DMS153 (cell line): ENCODE measurements around the gene IGSF9.

Experiments used
- DNase-seq: peaks from one replicate; lab custom pipeline; 2025; lab: John Stamatoyannopoulos, UW

The IGSF9 gene

DNA sequence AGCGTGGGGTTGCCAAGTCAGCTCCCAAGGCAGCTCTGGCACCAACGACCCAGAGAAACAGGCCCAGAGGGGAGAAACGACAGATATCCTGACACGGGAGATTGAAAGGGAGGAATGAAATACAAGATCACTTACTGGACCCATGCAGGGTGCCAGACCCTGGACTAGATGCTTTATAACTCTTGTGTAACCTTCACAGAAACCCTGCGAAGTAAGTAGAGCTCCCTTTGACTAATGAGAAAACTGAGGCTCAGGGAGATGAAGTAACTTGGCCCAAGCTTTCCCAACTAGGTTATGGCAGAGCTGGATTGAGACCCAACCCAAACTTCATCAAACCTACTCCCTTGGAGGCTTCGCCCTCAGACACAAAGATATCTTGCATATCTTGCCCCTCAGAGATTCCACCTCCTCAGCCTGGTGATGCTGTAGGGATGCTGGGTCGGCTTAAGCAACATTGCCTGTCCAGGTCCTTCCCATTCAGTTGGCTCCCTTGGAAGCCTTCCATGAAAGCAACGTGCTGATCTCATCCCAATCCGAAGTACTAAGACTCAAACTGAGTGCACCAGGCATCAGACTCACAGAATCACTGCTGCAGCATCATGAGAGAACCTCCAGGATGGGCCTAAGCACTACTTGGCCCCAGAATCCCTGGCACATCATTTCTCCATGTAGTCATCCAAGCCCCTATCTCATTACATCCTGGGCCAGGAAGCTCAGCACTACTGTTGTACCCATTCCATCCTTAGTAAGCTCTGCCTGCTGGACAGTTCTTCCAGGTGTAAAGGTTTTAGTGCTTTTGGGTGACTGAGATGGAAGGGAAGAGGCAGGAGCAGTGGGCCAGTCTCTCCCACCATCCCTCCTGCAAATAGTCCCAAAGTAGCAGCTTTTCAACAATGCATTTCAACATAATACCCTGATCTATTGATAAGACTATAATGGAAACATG is 1.1 kb upstream of the IGSF9 start:
- DNase-seq = no peak

DNA sequence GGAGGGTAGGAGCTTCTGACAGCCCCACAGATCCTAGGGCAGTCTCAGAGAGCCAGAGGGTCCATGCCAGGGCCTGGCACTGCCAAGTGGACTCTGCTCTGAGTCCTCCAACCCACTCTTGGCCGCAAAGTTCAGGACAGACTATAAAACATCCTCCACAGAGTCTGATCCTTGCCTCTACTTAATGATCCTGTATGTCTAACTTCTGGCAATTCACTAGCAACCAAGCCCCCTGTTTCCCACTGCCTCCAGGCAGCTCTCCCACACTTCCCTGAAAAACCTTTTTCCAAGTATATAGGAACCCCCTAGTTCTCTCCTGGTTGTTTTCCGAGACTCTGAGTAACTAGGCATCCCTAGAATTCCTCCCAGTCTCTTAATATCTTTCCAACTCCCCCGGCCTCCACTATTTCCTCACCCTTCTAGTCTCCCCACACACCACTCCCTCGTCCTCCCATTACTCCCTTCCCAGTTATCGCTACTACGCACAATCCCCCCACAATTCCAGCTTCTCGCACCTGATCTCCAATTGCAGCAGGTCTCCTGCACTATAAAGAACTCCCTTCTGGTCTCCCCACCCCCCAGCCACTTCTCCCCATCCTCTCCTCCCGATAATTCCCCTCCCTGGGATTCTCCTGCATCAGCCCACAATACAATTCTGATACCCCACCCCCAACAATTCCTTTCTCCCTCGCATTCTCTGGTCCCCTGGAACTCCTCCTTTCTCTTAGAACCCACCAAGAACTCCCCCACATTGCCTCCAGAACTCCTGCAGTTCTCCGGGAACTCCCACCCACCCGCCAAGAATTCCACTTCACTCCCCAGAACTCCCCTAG is 574 bp downstream of the IGSF9 start:
- no peak for DNase-seq

GRCh38 chr1:159943908-159944622 is 1.3 kb downstream of the IGSF9 start:
- DNase-seq = peak; percentile 40

- no peak for DNase-seq
Observed at GRCh38 chr1:159943278-159943640, 2.2 kb downstream of the IGSF9 start.

GRCh38 chr1:159942632-159943277 is 2.7 kb downstream of the IGSF9 start:
- no peak for DNase-seq

DNA sequence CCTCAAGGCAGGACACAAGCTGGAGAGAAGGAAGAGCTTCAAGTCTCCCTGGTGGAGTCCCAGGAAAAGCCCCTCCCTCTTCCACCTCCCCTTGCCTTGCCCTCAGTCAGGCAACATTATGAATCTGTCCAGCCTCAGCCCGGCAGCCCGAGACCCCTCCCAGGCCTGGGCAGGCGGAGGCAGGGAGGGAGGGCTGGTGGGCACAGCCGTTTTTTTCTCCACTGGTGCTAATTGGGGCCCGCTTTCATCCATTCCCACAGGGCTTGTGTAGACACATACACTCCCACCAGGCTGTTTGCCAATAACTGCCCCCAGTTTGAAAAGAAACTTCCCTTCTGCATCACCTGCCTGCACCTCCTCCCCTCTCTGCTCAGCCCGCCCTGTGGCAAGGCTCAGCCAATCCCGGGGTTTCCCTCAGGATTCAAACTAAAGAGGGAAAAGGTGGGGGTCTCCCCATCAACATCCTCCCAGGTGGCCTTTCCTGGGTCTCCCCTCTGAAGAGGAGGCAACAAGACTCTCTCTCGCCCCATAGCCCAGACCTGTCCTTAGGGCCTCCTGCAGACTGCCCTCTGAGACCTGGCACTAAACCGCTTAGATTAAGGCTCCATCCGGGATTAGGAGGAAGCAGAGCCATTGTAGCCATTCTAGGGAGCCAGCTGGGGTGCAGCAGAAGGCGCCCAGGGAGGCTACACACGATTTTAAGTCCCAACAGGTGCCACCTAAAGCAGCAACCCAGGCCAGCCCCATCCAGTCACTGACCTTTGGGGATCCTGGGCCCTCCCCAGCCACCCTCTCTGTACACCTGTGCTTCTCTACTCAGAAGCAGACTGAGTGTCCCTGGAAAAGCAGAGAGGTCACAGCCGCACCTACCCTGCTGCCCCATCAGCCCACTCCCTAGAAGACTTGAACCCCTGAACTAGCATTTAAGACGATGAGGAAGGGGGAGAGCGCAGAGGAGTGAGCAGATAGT is 3.5 kb downstream of the IGSF9 start:
- no peak for DNase-seq

- no peak for DNase-seq
Observed at GRCh38 chr1:159941141-159941540, 4.3 kb downstream of the IGSF9 start.

- no peak for DNase-seq
Observed at GRCh38 chr1:159940006-159940620, 5.3 kb downstream of the IGSF9 start.

DNA sequence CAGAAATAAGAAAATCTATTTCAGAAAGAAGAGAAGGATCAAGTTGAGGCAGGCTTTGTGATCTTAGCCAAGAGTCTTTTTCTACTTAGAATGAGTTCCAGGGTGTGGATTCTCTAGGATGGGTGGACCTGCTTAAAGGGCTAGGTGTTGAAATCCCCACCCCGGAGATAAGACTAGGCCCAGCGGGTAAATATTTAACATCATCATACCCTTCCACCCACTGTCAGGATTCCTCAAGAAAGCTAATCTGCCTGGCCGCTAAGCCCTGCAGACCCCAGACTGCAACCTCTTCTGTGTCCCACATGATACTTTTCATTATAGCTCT is 5.8 kb downstream of the IGSF9 start:
- no peak for DNase-seq

GRCh38 chr1:159938905-159939677 is 6.3 kb downstream of the IGSF9 start:
- no peak for DNase-seq

- DNase-seq = no peak
Observed at GRCh38 chr1:159938211-159938852, 7.1 kb downstream of the IGSF9 start.

GRCh38 chr1:159937054-159937750 is 8.2 kb downstream of the IGSF9 start:
- peak; percentile 51 for DNase-seq

DNA sequence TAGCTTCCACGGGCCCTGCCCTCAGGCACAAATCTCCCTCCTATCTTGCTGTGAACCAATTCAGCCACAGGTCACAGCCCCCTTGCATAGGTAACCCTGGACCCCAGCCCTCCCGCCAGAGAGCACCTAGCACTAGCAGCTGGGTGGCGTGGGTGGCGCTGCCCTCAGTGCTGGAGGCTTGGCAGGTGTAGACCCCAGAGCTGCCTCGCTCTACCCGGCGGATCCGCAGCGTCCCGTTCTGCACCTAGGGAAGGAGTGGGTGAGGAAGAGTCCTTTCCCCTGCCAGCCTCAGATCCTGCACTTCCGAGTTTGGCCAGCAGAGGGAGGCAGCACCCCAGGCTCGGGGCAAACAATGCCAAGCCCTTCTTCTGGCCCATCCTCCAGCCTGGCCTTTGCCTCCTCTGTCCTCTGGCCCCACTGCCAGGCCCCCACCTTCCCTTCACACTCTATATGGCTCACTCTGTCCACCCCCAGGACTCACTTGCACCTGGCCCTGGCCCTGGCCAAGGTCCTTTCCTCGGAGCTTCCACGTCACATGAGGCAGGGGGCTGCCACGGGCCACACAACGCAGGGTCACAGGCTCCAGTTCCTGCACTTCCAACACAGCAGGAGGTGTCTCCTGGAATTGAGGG is 9.0 kb downstream of the IGSF9 start:
- peak; percentile 59 for DNase-seq

- no peak for DNase-seq
Observed at GRCh38 chr1:159935719-159936272, 9.6 kb downstream of the IGSF9 start.

GRCh38 chr1:159935305-159935704 is 10.1 kb downstream of the IGSF9 start:
- DNase-seq = no peak

DNA sequence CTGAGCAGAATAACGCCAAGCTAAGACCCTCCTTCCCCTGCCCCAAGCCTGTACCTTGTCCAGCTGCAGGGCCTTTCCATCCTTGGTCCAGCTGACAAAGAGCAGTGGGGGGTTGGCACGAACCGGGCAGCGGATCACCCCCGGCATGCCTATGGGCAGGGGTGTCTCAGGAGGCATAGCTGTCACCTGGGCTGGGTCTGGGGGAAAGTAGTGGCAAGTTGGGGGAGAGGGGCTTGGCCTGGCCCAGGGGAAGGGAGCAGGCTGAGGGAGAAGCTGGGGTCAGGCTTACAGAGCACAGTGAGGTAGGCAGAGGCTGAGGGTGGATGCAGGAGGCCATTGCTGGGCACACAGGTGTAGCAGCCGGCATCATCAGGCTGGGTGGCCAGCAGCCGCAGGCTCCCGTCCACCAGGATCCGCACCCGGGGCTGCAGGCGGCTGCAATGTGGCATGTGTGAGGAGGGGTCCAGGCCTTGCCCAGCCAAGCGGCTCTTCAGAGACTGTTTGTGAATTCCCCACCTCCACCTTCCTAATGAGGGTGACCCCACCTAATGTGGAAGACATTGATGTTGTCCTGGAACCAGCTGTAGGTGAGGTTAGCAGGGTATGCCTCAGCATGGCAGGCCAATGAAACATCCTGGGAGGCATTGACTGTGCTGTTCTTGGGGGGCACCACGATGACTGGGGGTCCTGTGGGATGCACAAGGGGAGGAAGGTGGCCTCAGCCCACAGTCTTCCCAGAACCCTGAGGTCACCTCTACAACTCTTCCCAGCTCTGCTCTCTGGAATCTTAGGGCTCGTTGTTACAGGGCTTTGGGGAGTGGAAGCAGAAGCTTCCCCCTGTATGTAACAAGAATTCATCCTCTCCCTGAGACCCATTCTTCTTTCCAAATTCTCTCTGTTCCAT is 11.0 kb downstream of the IGSF9 start:
- DNase-seq = no peak

DNA sequence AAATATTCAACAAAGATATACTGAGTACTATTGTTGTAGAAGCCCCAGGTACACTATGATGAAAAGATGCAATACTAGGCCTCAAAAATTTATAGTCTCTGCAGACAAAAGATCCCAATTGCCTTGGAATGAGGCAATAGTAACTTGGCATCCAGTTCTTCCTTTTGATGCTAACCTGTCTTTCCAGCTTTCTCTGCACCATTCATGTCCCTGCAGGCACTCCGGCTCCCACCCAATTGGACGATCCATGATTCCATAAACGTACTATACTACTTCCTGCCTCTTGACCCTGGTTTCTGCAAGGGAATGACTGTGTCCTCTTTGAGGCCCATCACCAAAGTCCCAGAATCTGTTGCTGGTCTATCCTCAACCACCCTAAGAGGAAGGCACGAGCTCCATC is 12.1 kb downstream of the IGSF9 start:
- DNase-seq = no peak
